ENCODE data around the gene CD248.
A peak's percentile ranks its signal among the peaks of the same experiment; 100 is the strongest.

The CD248 gene

DNA sequence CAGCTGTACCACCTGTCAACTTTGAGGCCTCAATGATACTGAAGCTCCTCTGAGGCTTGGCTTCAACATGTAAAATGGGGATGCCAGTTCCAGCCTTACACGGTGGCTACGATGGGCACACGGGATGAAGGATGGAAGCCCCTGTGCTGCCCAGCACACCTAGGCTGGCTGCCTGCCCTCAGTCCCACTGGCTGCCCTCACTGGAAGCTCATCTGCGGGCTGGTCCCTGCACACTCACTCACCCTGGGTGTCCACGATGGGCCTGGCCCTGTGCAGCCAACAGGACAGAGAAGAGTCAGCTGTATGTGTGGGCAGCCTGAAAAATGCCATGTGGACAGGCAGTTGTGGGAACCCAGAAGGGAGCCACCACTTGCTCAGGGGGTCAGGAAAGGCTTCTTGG is 30.1 kb downstream of the CD248 start:
- H3K4me3 ChIP-seq (replicated peaks in 1 of 2; ENCODE audit: low read depth in 2 of 2, low read length in 2 of 2) = no peak overlapping the region
- DNase-seq (ENCODE audit: low read depth in 2 of 2) = no peak

DNA sequence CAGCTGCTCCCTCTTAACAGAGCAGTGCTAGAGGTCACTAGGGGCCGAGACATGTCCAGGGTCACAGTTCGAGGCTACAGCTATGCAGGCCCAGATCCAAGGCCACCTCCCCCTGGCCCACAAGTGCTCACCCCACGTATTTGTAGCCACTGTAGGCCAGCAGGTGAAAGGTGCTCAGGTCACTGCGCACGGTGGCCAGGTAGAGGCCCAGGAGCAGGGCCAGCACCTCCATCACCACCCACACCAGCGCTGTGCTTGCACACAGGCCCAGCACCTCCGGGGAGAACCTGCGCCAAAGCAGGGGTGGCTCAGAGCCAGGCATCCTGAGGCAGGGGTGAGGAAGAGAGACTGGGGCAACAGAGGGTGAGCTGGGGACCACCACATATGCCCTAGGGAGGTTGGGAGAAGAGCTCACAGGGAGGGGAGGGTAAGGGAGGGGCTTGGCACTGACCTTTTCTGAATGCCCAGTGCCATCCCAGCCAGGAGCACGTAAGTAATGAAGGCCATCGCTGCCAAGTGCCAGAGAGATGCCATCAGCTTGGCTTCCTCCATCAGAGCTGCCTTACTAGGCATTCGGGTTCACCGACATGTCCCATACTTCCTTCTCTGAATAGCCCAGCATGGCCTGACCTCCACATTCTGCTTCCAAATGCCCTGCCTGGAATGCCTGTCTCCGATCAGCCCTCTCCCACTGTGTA is 31.4 kb downstream of the CD248 start:
- TF ChIP-seq, protein P1, sequence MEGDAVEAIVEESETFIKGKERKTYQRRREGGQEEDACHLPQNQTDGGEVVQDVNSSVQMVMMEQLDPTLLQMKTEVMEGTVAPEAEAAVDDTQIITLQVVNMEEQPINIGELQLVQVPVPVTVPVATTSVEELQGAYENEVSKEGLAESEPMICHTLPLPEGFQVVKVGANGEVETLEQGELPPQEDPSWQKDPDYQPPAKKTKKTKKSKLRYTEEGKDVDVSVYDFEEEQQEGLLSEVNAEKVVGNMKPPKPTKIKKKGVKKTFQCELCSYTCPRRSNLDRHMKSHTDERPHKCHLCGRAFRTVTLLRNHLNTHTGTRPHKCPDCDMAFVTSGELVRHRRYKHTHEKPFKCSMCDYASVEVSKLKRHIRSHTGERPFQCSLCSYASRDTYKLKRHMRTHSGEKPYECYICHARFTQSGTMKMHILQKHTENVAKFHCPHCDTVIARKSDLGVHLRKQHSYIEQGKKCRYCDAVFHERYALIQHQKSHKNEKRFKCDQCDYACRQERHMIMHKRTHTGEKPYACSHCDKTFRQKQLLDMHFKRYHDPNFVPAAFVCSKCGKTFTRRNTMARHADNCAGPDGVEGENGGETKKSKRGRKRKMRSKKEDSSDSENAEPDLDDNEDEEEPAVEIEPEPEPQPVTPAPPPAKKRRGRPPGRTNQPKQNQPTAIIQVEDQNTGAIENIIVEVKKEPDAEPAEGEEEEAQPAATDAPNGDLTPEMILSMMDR (IDR thresholded peaks at IDR 0.05; ENCODE audit: low read depth, low read length) = no peak
- H3K4me3 ChIP-seq (replicated peaks in 1 of 2; ENCODE audit: low read depth in 2 of 2, low read length in 2 of 2) = no peak overlapping the region
- DNase-seq (ENCODE audit: low read depth in 2 of 2) = no peak

More for the DNA sequence above, 30.1 kb downstream of the CD248 start:
- TF ChIP-seq, protein P1 (IDR thresholded peaks at IDR 0.05; ENCODE audit: low read depth, low read length) = no peak

DNA sequence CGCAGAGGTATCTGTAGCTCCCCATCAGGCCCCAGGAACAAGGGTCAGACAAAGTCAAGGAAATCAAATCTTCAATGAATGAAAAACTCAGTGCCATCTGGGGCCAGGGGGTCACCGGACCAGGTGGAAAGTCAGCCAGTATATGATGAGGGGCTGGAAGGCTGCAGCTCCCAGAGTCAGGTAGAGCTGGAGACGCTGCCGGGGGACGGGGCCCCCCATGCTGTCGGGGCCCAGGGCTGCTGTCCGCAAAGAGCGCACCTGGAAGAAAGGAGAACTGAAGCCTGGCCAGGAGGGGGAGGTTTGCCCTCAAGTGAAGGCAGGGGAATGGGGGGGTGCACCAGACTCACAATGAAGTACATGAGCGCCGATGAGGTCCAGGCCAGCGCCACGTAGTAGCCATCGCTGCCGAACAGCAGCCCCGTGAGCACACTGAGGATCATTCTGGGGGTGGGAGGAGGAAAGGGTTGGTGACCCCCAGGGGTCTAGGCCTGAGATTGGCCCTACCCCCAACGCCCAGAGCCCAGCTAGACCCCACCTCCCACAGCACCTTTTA is 32.2 kb downstream of the CD248 start:
- H3K4me3 ChIP-seq (replicated peaks in 1 of 2; ENCODE audit: low read depth in 2 of 2, low read length in 2 of 2) = no peak overlapping the region
- TF ChIP-seq, protein P1 (IDR thresholded peaks at IDR 0.05; ENCODE audit: low read depth, low read length) = no peak
- no peak for DNase-seq (ENCODE audit: low read depth in 2 of 2)

DNA sequence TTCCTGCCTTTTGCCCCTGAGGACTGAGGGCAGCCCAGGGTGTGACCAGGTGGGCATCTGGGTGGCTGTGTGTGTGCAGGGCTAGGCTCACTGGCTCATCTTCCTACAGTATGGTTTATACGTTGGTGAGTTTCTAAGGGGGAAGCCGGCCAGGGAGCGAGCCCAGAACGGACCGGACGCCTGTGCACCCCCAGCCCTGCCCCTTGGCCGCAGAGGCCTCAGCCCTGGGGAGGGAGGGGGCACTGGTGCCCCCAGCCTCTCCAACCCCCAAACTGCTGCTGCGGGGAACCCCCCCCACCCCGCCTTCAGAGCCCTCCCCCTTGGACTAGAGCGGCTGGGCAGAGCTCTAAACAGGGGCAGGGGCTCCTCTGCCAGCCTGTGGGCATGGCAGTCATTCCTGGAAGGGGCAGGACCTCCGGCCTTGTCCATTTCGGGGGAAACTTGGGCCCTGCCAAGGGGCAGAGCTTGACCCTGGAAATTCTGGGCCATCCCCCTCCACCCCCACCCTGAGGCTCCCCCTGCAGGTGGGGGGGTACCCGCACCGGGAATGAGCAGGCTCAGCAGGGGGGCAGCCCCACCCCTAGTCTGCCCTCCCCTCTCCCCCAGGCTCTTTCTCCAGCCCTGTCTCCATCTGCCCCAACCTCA is 33.3 kb downstream of the CD248 start:
- TF ChIP-seq, protein P1 (IDR thresholded peaks at IDR 0.05; ENCODE audit: low read depth, low read length) = no peak
- no peak for DNase-seq (ENCODE audit: low read depth in 2 of 2)
- H3K4me3 ChIP-seq (replicated peaks in 1 of 2; ENCODE audit: low read depth in 2 of 2, low read length in 2 of 2) = no peak overlapping the region

DNA sequence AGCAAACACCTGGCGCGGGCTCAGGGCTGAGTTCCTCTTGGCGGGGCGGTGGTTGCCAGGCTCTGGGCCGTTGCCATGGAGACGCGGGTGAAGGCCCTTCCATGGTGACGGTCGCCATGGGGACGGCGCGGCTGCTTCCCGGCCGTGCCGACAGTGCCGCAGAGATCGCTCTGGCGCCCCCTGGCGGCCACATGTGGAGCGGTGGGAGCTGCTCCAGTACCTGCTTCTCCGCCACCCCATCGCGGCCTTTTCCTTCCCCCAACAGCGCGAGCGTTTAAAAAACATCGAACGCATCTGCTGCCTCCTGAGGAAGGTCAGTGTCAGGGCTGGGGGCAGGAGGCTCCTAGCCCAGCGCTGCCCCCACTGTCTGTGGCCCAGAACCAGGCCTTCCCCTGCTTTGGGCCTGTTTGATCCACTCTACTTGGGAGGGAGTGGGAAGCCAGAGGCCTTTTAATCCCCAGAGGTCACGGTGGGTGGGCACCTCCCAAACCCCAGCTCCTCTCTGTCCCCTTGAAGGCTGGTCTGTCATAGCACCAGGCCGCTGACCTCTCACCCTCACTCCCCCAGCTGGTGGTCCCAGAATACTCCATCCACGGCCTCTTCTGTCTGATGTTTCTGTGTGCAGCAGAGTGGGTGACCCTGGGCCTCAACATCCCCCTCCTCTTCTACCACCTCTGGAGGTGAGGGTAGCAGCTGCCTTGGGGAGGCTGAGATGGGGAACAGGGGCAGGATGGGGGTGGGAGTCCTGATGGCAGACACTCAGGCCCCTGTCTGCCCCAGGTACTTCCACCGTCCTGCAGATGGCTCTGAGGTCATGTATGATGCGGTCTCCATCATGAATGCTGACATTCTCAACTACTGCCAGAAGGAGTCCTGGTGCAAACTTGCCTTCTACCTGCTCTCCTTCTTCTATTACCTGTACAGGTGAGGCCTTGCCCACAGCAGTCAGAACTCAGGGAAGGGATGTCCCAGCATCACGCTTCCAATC is 34.1 kb downstream of the CD248 start:
- TF ChIP-seq, protein P1 (IDR thresholded peaks at IDR 0.05; ENCODE audit: low read depth, low read length) = peak; percentile 97
- DNase-seq (ENCODE audit: low read depth in 2 of 2) = peak; percentile 96 to 97
- no peak overlapping the region for H3K4me3 ChIP-seq (replicated peaks in 1 of 2; ENCODE audit: low read depth in 2 of 2, low read length in 2 of 2)

DNA sequence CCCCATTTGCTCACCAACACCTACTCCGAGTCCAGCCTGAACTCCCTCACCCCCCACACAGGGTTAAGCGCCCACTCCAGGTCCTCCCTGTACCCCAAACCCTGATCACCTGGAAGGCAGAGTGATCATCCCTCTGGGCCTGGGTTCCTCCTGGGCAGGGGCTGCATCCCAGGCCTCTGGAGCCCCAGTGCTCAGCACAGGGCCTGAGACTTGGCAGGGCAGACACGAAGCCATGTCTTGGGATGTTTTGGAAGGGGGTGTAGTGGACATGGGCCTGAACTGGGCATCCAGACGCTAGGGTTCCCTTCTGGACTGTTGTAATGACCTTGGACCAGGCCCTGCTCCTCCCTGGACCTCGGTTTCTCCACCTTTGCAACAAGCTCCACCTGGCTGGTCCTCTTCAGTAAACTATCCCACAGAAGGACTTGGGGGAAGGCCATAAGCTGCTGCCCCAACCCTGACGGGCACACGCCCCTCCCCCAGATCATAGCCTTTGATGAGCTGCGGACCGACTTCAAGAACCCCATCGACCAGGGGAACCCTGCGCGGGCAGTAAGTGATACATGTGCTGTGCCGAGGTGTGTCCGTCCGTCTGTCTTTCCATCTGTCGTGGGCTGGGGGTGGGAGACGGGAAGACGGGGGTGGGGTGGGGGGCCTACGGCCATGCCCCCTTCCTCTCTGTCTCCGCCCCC is 34.9 kb downstream of the CD248 start:
- DNase-seq (ENCODE audit: low read depth in 2 of 2) = no peak
- no peak overlapping the region for H3K4me3 ChIP-seq (replicated peaks in 1 of 2; ENCODE audit: low read depth in 2 of 2, low read length in 2 of 2)
- TF ChIP-seq, protein P1 (IDR thresholded peaks at IDR 0.05; ENCODE audit: low read depth, low read length) = no peak

Data from cardiac fibroblast (primary cell).